Measurements from ENCODE around the gene MRPL32.

DNA sequence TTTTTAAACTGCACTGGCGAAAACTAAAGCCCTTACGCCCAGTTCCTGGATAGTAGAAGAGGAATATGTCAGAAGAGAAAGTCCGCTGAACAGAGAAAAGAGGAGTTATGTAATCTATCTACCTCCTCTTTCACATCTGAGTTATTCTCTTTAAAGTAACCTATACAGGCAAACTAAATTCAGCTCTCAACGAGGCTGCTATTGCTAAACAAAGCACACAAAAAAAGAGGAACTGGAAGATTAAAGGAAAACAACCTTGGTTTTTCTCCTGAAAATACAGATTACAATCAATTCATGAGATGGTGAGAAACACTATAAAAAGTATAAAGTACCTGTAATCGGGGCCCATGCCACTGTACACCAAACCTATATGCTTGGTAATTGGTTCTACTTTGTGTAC lies 6.0 kb upstream of the MRPL32 start:
- TF ChIP-seq, protein P1, sequence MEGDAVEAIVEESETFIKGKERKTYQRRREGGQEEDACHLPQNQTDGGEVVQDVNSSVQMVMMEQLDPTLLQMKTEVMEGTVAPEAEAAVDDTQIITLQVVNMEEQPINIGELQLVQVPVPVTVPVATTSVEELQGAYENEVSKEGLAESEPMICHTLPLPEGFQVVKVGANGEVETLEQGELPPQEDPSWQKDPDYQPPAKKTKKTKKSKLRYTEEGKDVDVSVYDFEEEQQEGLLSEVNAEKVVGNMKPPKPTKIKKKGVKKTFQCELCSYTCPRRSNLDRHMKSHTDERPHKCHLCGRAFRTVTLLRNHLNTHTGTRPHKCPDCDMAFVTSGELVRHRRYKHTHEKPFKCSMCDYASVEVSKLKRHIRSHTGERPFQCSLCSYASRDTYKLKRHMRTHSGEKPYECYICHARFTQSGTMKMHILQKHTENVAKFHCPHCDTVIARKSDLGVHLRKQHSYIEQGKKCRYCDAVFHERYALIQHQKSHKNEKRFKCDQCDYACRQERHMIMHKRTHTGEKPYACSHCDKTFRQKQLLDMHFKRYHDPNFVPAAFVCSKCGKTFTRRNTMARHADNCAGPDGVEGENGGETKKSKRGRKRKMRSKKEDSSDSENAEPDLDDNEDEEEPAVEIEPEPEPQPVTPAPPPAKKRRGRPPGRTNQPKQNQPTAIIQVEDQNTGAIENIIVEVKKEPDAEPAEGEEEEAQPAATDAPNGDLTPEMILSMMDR (conservative IDR thresholded peaks at IDR 0.05 in 1 of 2, IDR thresholded peaks at IDR 0.05 in 1 of 2; ENCODE audit: low read depth in 1 of 2, low read length in 2 of 2) = no peak
- no peak for TF ChIP-seq EZH2 (IDR thresholded peaks at IDR 0.05; ENCODE audit: low read length, missing control alignments)

Data from fibroblast of lung (primary cell).